HEK293T (cell line): ENCODE data around the gene RRP9.

Experiments
- ARNT ChIP-seq: fragments of 450-650 bp; IDR thresholded peaks from 2 replicates; pipeline ENCODE4 v1.6.1; 2017; ENCODE audit warnings: mild to moderate bottlenecking
- CTBP1 ChIP-seq: fragments of 450-650 bp; IDR thresholded peaks from 2 replicates; pipeline ENCODE4 v1.6.1; 2016; ENCODE audit warnings: borderline replicate concordance
- ELF4 ChIP-seq: fragments of 450-650 bp; IDR thresholded peaks from 2 replicates; pipeline ENCODE4 v1.6.1; 2017; ENCODE audit warnings: antibody characterized with exemption
- FOXA1 ChIP-seq: fragments of 450-650 bp; IDR thresholded peaks from 2 replicates; pipeline ENCODE4 v1.6.1; 2016; ENCODE audit warnings: mild to moderate bottlenecking
- FOXK2 ChIP-seq: fragments of 450-650 bp; IDR thresholded peaks from 2 replicates; pipeline ENCODE4 v1.6.1; 2016; ENCODE audit warnings: mild to moderate bottlenecking
- FOXM1 ChIP-seq: fragments of 450-650 bp; IDR thresholded peaks from 2 replicates; pipeline ENCODE4 v1.6.1; 2017; ENCODE audit warnings: mild to moderate bottlenecking, borderline replicate concordance
- HDGF ChIP-seq: fragments of 450-650 bp; IDR thresholded peaks from 2 replicates; pipeline ENCODE4 v1.6.1; 2017; ENCODE audit warnings: antibody characterized with exemption, borderline replicate concordance
- L3MBTL2 ChIP-seq: fragments of 450-650 bp; conservative IDR thresholded peaks from 2 replicates; pipeline ENCODE4 v1.6.1; 2016; ENCODE audit warnings: mild to moderate bottlenecking
- PKNOX1 ChIP-seq: fragments of 450-650 bp; IDR thresholded peaks from 2 replicates; pipeline ENCODE4 v1.6.1; 2016
- SP1 ChIP-seq: fragments of 450-650 bp; IDR thresholded peaks from 2 replicates; pipeline ENCODE4 v1.6.1; 2017
- TARDBP ChIP-seq: fragments of 450-650 bp; IDR thresholded peaks from 2 replicates; pipeline ENCODE4 v1.6.1; 2016
- ZNF384 ChIP-seq: fragments of 450-650 bp; IDR thresholded peaks from 2 replicates; pipeline ENCODE4 v1.6.1; 2016

- TF ChIP-seq SP1 (no peak), ARNT (no peak), TARDBP (no peak), FOXA1 (no peak), L3MBTL2 (no peak), ZNF384 (no peak), FOXK2 (no peak), CTBP1 (no peak), HDGF (no peak), FOXM1 (no peak), ELF4 (no peak), PKNOX1 (no peak)
Measured at GRCh38 chr3:51888463-51889105, 53.1 kb downstream of the RRP9 start.
